SK-N-SH treated with all-trans-retinoic acid at 6 μM for 48 hours (cell line): ENCODE results near the gene NT5C3B.

Experiments used
- ATAC-seq: fragments of 200-7000 bp; cut with Tn5 transposase; 3 replicates; pipeline ENCODE4 v1.9.1; 2020; ENCODE audit warnings: mild to moderate bottlenecking, moderate library complexity
- BACH2 ChIP-seq: fragments of 250-450 bp; sonication (Bioruptor Pico); IDR thresholded peaks from 2 replicates; pipeline ENCODE4 v1.9.0; 2021; ENCODE audit warnings: mild to moderate bottlenecking, borderline replicate concordance
- CREB5 ChIP-seq: fragments of 250-450 bp; sonication (Bioruptor Pico); IDR thresholded peaks from 2 replicates; pipeline ENCODE4 v1.5.1; 2020; ENCODE audit warnings: low read depth, mild to moderate bottlenecking, moderate library complexity
- CSRNP3 ChIP-seq: fragments of 250-450 bp; sonication (Bioruptor Pico); IDR thresholded peaks from 2 replicates; pipeline ENCODE4 v1.5.1; 2021; ENCODE audit warnings: mild to moderate bottlenecking, moderate library complexity
- ESRRG ChIP-seq: fragments of 250-450 bp; sonication (Bioruptor Pico); IDR thresholded peaks from 2 replicates; pipeline ENCODE4 v1.6.1; 2021; ENCODE audit warnings: mild to moderate bottlenecking
- GLIS3 ChIP-seq: fragments of 250-450 bp; sonication (Bioruptor Pico); IDR thresholded peaks from 2 replicates; pipeline ENCODE4 v1.5.0; 2020; ENCODE audit warnings: mild to moderate bottlenecking, moderate library complexity
- ISL1 ChIP-seq: fragments of 250-450 bp; sonication (Bioruptor Pico); IDR thresholded peaks from 2 replicates; pipeline ENCODE4 v2.1.2; 2022; ENCODE audit warnings: mild to moderate bottlenecking, moderate library complexity
- OSR1 ChIP-seq: fragments of 250-450 bp; sonication (Bioruptor Pico); IDR thresholded peaks from 2 replicates; pipeline ENCODE4 v1.8.0; 2022; ENCODE audit warnings: moderate library complexity, mild to moderate bottlenecking, inconsistent platforms
- PATZ1 ChIP-seq: fragments of 250-450 bp; sonication (Bioruptor Pico); IDR thresholded peaks from 2 replicates; pipeline ENCODE4 v1.8.0; 2020; ENCODE audit warnings: mild to moderate bottlenecking, moderate library complexity, borderline replicate concordance
- POU6F1 ChIP-seq: fragments of 250-450 bp; sonication (Bioruptor Pico); IDR thresholded peaks from 2 replicates; pipeline ENCODE4 v1.8.0; 2021; ENCODE audit warnings: low read depth, mild to moderate bottlenecking, moderate library complexity, borderline replicate concordance
- PPARA ChIP-seq: fragments of 250-450 bp; sonication (Bioruptor Pico); IDR thresholded peaks from 2 replicates; pipeline ENCODE4 v1.5.0; 2020; ENCODE audit warnings: mild to moderate bottlenecking, borderline replicate concordance
- RARB ChIP-seq: fragments of 250-450 bp; sonication (Bioruptor Pico); IDR thresholded peaks from 2 replicates; pipeline ENCODE4 v1.8.0; 2021; ENCODE audit warnings: mild to moderate bottlenecking, moderate library complexity
- SNAI2 ChIP-seq: fragments of 250-450 bp; sonication (Bioruptor Pico); IDR thresholded peaks from 2 replicates; pipeline ENCODE4 v1.5.0; 2020; ENCODE audit warnings: mild to moderate bottlenecking, moderate library complexity
- TCF4 ChIP-seq: fragments of 250-450 bp; sonication (Bioruptor Pico); IDR thresholded peaks from 2 replicates; pipeline ENCODE4 v1.8.0; 2021; ENCODE audit warnings: mild to moderate bottlenecking, moderate library complexity, borderline replicate concordance
- TOX ChIP-seq: fragments of 250-450 bp; sonication (Bioruptor Pico); IDR thresholded peaks from 2 replicates; pipeline ENCODE4 v1.8.0; 2021; ENCODE audit warnings: mild to moderate bottlenecking, moderate library complexity, borderline replicate concordance
- TSHZ2 ChIP-seq: fragments of 250-450 bp; sonication (Bioruptor Pico); IDR thresholded peaks from 2 replicates; pipeline ENCODE4 v1.5.0; 2020; ENCODE audit warnings: mild to moderate bottlenecking, moderate library complexity
- ZC3H10 ChIP-seq: fragments of 250-450 bp; sonication (Bioruptor Pico); IDR thresholded peaks from 2 replicates; pipeline ENCODE4 v1.5.1; 2021; ENCODE audit warnings: mild to moderate bottlenecking, moderate library complexity
- ZFP3 ChIP-seq: fragments of 250-450 bp; sonication (Bioruptor Pico); IDR thresholded peaks from 2 replicates; pipeline ENCODE4 v1.5.0; 2020; ENCODE audit warnings: mild to moderate bottlenecking, moderate library complexity
- ZFP30 ChIP-seq: fragments of 450-650 bp; formaldehyde crosslinking; IDR thresholded peaks from 2 replicates; pipeline ENCODE4 v1.5.0; 2022; ENCODE audit warnings: mild to moderate bottlenecking, moderate library complexity
- ZNF565 ChIP-seq: fragments of 450-650 bp; formaldehyde crosslinking; conservative IDR thresholded peaks from 2 replicates; pipeline ENCODE4 v1.5.0; 2020; ENCODE audit warnings: low read depth, mild to moderate bottlenecking, moderate library complexity
- ZNF70 ChIP-seq: fragments of 450-650 bp; formaldehyde crosslinking; IDR thresholded peaks from 2 replicates; pipeline ENCODE4 v1.5.0; 2020; ENCODE audit warnings: mild to moderate bottlenecking, moderate library complexity
- ZNF8 ChIP-seq: fragments of 450-650 bp; formaldehyde crosslinking; IDR thresholded peaks from 2 replicates; pipeline ENCODE4 v1.5.0; 2020; ENCODE audit warnings: mild to moderate bottlenecking, moderate library complexity

NT5C3B gene

GRCh38 chr17:41868568-41868967 is 32.5 kb upstream of the NT5C3B start:
- ATAC-seq = no peak

GRCh38 chr17:41865596-41865893 is 29.5 kb upstream of the NT5C3B start:
- TF ChIP-seq ZNF565 (CRISPR knock-in tag) (no peak), TSHZ2 (no peak), PATZ1 (CRISPR knock-in tag) (no peak), ZNF8 (CRISPR knock-in tag) (no peak), GLIS3 (CRISPR knock-in tag) (no peak), BACH2 (CRISPR knock-in tag) (no peak), ESRRG (CRISPR knock-in tag) (no peak), TOX (CRISPR knock-in tag) (no peak), POU6F1 (CRISPR knock-in tag) (no peak), ZC3H10 (CRISPR knock-in tag) (no peak), TCF4 (CRISPR knock-in tag) (no peak), ZFP3 (CRISPR knock-in tag) (no peak), SNAI2 (CRISPR knock-in tag) (no peak), ZNF70 (CRISPR knock-in tag) (no peak), RARB (CRISPR knock-in tag) (no peak), ISL1 (CRISPR knock-in tag) (no peak), PPARA (CRISPR knock-in tag) (no peak), OSR1 (no peak), ZFP30 (no peak), CSRNP3 (CRISPR knock-in tag) (no peak)
- TF ChIP-seq, all 23 proteins: peak for 0
- ATAC-seq = no peak

More at GRCh38 chr17:41868568-41868967, 32.5 kb upstream of the NT5C3B start:
- TF ChIP-seq CREB5 = no peak
- no peak for TF ChIP-seq OSR1
- no peak for TF ChIP-seq GLIS3 (CRISPR knock-in tag)
- no peak for TF ChIP-seq PPARA (CRISPR knock-in tag)
- TF ChIP-seq SNAI2 (CRISPR knock-in tag) = no peak
- no peak for TF ChIP-seq RARB (CRISPR knock-in tag)
- TF ChIP-seq PATZ1 (CRISPR knock-in tag) = no peak
